GM10248 (cell line): ENCODE data around the gene PIGC.

Experiments
- CTCF ChIA-PET: fragments of 300-600 bp; sonication (Branson Sonifier 250); formaldehyde crosslinking; extraction: SDS; loops from one replicate; lab custom pipeline; 2021; ENCODE audit warnings: antibody characterized with exemption; lab: Yijun Ruan, JAX
- POLR2A ChIA-PET: fragments of 350-650 bp; sonication (Branson Sonifier 250); formaldehyde crosslinking; extraction: SDS; loops from one replicate; lab custom pipeline; 2020; ENCODE audit warnings: antibody characterized with exemption; lab: Yijun Ruan, JAX
- DNase-seq: peaks from one replicate; pipeline ENCODE4 v3.0.0; 2012; ENCODE audit errors: extremely low spot score
- TF ChIP-seq, protein P1 (sequence below): IDR thresholded peaks from 2 replicates; pipeline ENCODE4 v1.5.1; 2012; ENCODE audit warnings: mild to moderate bottlenecking, low read depth; ENCODE audit errors: extremely low read depth, missing control alignments, control extremely low read depth

PIGC gene

GRCh38 chr1:172477741-172478140, 33.9 kb upstream of the PIGC start:
- no peak for DNase-seq
- TF ChIP-seq, protein P1, sequence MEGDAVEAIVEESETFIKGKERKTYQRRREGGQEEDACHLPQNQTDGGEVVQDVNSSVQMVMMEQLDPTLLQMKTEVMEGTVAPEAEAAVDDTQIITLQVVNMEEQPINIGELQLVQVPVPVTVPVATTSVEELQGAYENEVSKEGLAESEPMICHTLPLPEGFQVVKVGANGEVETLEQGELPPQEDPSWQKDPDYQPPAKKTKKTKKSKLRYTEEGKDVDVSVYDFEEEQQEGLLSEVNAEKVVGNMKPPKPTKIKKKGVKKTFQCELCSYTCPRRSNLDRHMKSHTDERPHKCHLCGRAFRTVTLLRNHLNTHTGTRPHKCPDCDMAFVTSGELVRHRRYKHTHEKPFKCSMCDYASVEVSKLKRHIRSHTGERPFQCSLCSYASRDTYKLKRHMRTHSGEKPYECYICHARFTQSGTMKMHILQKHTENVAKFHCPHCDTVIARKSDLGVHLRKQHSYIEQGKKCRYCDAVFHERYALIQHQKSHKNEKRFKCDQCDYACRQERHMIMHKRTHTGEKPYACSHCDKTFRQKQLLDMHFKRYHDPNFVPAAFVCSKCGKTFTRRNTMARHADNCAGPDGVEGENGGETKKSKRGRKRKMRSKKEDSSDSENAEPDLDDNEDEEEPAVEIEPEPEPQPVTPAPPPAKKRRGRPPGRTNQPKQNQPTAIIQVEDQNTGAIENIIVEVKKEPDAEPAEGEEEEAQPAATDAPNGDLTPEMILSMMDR: no peak
- ChIA-PET POLR2A (no interaction called here), CTCF (no interaction called here)

- TF ChIP-seq, protein P1: no peak
- DNase-seq: no peak
- ChIA-PET CTCF (no interaction called here), POLR2A (no interaction called here)
Measured at GRCh38 chr1:172477216-172477615, 33.3 kb upstream of the PIGC start.

DNA sequence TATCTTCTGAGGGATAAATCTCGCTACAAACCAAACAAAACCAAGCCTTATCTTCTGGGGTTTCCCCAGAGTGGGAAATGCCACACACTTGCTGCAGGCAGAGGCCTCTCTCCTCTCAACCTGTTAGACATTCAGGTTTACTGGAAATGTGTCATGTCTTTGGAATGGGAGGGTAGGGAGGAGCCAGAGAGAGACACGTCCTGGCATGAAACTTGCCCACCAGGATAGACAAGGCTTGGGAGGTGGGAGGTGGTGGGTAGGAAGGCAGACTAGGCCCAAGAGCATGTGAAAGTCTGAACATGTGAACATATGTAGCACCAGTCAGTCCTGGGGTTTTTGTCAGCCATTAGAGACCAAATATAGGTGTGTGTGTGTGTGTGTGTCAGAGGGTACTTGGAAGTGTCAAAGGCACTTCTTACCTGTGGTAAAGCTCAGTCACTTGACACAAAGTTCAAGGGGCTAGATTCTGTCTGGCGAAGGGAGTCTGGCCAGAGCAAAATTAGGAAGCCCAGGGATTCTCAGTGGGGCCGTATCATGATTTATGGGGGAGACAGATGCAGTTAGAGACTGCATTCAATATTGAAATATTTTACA, 32.4 kb upstream of the PIGC start:
- ChIA-PET CTCF (no interaction called here), POLR2A (no interaction called here)
- TF ChIP-seq, protein P1: no peak
- DNase-seq: no peak

GRCh38 chr1:172473842-172474241, 30.0 kb upstream of the PIGC start:
- ChIA-PET CTCF (interaction anchor here (1.4 kb wide), 1 partner anchor 13 kb away, joined by 4 read pairs; no protein-coding TSS in a partner anchor), POLR2A (no interaction called here)
- no peak for DNase-seq
- TF ChIP-seq, protein P1: no peak

DNA sequence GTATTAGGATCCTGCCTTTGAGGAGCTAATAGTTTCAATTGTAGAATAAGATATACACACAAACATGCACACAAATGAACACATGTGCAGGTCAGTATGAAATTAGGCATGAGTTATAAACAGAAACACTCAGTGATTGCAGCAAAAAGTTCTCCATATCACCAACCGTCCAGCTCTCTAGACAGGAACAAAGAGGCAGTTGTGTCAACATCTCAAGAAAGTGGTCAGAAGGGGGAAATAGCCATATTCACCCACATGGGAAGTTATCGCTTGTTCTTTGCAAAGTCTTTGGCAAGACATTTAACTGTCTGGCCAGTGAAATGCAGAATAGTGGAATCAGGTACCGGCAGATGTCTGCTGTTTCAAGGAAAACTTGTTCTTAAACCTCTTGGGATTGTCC, 29.4 kb upstream of the PIGC start:
- TF ChIP-seq, protein P1: no peak
- no peak for DNase-seq
- POLR2A ChIA-PET: no interaction called here
- CTCF ChIA-PET: interaction anchor here (1.4 to 1.8 kb wide), 2 partner anchors 13 to 19 kb away, joined by 4 to 6 read pairs; no protein-coding TSS in a partner anchor

DNA sequence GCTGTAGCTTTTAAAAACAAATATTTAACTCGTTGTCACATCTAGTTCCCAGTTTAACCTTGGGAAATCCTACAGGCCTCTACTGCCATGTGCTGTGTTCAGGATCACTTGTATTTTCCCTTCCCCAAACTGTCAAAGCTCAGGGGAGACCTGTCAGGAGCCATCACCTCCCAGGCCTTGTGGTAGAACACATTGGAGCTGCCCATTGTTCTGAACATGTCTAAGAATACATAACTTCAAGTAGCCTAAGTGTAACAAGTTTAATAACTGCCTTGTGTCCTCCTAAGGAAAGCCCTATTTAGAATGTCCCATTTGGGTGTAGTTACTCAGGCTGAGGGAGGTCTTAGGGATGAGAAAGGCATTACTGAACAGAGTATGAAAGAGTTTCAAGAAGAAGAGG, 28.6 kb upstream of the PIGC start:
- POLR2A ChIA-PET: no interaction called here
- no peak for DNase-seq
- CTCF ChIA-PET: interaction anchor here (1.0 to 1.8 kb wide), 2 partner anchors 9 to 18 kb away, joined by 4 to 6 read pairs; no protein-coding TSS in a partner anchor
- TF ChIP-seq, protein P1: no peak
